ENCODE measurements around the gene GP1BA.

DNA sequence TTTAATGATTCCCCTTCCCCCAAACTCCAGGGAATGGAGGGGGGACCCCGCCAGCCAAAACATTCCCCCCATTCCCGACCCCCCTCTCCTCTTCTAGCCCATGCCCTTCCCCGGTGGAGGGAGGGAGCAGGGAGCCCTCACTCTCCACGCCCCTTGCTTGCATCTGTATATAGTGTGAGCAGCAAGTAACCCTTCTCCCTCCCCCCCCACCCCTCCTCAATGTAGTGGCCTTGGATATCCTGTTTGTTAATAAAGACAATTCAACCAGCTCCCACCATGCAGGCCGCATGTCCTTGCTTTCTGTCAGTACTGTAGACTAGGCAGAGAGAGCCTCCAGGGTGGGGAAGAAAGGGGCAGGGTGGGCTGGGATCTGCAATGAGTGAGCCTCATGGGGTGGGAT is 34.3 kb upstream of the GP1BA start:
- TF ChIP-seq RAD21 (IDR thresholded peaks at IDR 0.05; ENCODE audit: low read depth) (no peak), CEBPB (IDR thresholded peaks at IDR 0.05) (no peak), ZBTB7A (IDR thresholded peaks at IDR 0.05; ENCODE audit: low read depth) (no peak), MAX (IDR thresholded peaks at IDR 0.05) (no peak), CREB1 (IDR thresholded peaks at IDR 0.05; ENCODE audit: low read depth) (no peak), EP300 (IDR thresholded peaks at IDR 0.05; ENCODE audit: borderline replicate concordance) (no peak), EGR1 (IDR thresholded peaks at IDR 0.05) (no peak), REST (IDR thresholded peaks at IDR 0.05; ENCODE audit: low read depth) (no peak), FOXM1 (IDR thresholded peaks at IDR 0.05; ENCODE audit: borderline replicate concordance, low read depth) (no peak), YY1 (IDR thresholded peaks at IDR 0.05; ENCODE audit: low read depth) (no peak), TAF1 (IDR thresholded peaks at IDR 0.05; ENCODE audit: low read depth) (no peak), TEAD4 (IDR thresholded peaks at IDR 0.05) (no peak), USF1 (IDR thresholded peaks at IDR 0.05) (no peak)
